Measurements from ENCODE around the gene SLC6A9. TPM values are rescaled to one million over a fixed set of nuclear protein-coding genes. Genes with fewer than 3 reads are reported as not detected.
A peak's percentile ranks its signal among the peaks of the same experiment; 100 is the strongest.

SLC6A9 gene
- total and polyA plus RNA-seq, 2 experiments from 2014 or later = 4.9 to 13.2 TPM

GRCh38 chr1:44067266-44068250, 36.3 kb upstream of the SLC6A9 start:
- no peaks in the 10 kb centered on the region for H3K27me3 ChIP-seq
- no peak overlapping the region for H3K27ac ChIP-seq
- H3K9me3 ChIP-seq (ENCODE audit: low read depth) = no peaks in the 10 kb centered on the region
- no peak overlapping the region for H3K4me3 ChIP-seq
- DNase-seq (ENCODE audit: low read depth in 1 of 2, low spot score in 1 of 2) = no peak
- TF ChIP-seq, protein P1, sequence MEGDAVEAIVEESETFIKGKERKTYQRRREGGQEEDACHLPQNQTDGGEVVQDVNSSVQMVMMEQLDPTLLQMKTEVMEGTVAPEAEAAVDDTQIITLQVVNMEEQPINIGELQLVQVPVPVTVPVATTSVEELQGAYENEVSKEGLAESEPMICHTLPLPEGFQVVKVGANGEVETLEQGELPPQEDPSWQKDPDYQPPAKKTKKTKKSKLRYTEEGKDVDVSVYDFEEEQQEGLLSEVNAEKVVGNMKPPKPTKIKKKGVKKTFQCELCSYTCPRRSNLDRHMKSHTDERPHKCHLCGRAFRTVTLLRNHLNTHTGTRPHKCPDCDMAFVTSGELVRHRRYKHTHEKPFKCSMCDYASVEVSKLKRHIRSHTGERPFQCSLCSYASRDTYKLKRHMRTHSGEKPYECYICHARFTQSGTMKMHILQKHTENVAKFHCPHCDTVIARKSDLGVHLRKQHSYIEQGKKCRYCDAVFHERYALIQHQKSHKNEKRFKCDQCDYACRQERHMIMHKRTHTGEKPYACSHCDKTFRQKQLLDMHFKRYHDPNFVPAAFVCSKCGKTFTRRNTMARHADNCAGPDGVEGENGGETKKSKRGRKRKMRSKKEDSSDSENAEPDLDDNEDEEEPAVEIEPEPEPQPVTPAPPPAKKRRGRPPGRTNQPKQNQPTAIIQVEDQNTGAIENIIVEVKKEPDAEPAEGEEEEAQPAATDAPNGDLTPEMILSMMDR (IDR thresholded peaks at IDR 0.05; ENCODE audit: low read depth, low read length) = no peak
- no peaks in the 10 kb centered on the region for H3K36me3 ChIP-seq
- H3K4me1 ChIP-seq (ENCODE audit: low read depth) = peaks cover 15% of the 10 kb centered on the region

DNA sequence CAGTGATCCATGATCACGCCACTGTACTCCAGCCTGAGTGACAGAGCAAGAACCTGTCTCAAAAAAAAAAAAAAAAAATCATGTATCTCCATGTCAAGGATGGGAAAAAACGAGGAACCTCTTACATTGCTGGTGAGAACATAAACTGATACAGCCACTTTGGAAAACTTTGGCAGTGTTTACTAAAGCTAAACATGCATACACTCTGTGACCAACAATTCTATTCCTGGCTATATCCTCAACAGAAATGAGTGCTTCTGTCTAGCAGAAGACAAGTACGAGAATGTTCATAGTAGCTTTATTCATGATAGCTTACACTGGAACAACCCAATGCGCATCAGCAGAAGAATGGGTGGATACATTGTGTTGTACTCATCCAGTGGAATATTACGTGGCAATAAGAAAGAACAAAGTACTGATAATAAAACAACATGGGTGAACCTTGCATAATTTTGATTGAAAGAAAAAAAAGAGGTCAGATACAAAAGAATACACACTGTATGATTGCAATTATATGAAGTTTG, 31.5 kb upstream of the SLC6A9 start:
- H3K27ac ChIP-seq = peak overlapping the region; percentile 84
- H3K27me3 ChIP-seq = no peaks in the 10 kb centered on the region
- H3K9me3 ChIP-seq (ENCODE audit: low read depth) = no peaks in the 10 kb centered on the region
- H3K4me1 ChIP-seq (ENCODE audit: low read depth) = peaks cover 16% of the 10 kb centered on the region
- TF ChIP-seq, protein P1 (IDR thresholded peaks at IDR 0.05; ENCODE audit: low read depth, low read length) = no peak
- no peaks in the 10 kb centered on the region for H3K36me3 ChIP-seq
- no peak for DNase-seq (ENCODE audit: low read depth in 1 of 2, low spot score in 1 of 2)
- H3K4me3 ChIP-seq = no peak overlapping the region

DNA sequence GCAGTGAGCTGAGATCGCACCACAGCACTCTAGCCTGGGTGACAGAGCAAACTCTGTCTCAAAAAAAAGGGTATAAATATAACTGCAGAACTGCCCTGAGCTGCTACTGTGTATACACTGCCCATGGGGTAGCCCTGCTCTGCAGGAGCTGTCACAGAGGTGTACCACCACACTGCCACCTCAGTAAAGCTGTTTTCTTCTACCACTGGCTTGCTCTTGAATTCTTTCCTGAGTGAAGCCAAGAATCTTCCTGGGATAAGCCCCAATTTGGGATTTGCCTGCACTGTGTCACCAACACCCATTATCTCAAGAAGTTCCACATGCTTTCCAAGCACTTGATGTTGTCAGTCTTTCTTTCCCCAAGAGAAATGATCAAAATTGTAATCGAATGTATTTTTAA, 30.6 kb upstream of the SLC6A9 start:
- TF ChIP-seq, protein P1 (IDR thresholded peaks at IDR 0.05; ENCODE audit: low read depth, low read length) = no peak
- Histone ChIP-seq H3K4me1 (ENCODE audit: low read depth) (peaks cover 16% of the 10 kb centered on the region), H3K36me3 (no peaks in the 10 kb centered on the region), H3K27me3 (no peaks in the 10 kb centered on the region), H3K27ac (peak overlapping the region; percentile 84), H3K4me3 (no peak overlapping the region), H3K9me3 (ENCODE audit: low read depth) (no peaks in the 10 kb centered on the region)
- peak in 1 of 2 donors; percentile 66 for DNase-seq (ENCODE audit: low read depth in 1 of 2, low spot score in 1 of 2)

DNA sequence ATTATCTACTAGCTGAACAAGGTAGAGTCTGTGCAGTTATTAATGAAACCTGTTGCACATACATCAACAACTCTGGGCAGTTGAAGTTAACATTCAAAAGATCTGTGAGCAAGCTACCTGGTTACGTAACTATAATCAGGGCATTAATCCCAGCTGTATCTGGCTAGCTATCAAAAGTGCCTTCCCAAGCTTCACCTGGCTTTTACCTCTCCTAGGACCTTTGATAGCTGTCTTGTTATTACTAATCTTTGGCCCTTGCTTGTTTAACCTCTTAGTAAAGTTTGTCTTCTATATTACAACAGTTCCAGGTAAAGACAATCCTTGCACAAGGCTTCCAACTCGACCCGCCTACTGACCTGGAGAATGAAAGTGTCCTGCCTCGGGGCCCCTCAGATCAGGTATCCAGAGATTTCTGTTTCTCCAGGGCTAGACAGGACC, 29.6 kb upstream of the SLC6A9 start:
- no peaks in the 10 kb centered on the region for H3K27me3 ChIP-seq
- TF ChIP-seq, protein P1 (IDR thresholded peaks at IDR 0.05; ENCODE audit: low read depth, low read length) = no peak
- no peaks in the 10 kb centered on the region for H3K36me3 ChIP-seq
- DNase-seq (ENCODE audit: low read depth in 1 of 2, low spot score in 1 of 2) = no peak
- H3K4me3 ChIP-seq = no peak overlapping the region
- H3K27ac ChIP-seq = peak overlapping the region; percentile 84
- peaks cover 16% of the 10 kb centered on the region for H3K4me1 ChIP-seq (ENCODE audit: low read depth)
- no peaks in the 10 kb centered on the region for H3K9me3 ChIP-seq (ENCODE audit: low read depth)

DNA sequence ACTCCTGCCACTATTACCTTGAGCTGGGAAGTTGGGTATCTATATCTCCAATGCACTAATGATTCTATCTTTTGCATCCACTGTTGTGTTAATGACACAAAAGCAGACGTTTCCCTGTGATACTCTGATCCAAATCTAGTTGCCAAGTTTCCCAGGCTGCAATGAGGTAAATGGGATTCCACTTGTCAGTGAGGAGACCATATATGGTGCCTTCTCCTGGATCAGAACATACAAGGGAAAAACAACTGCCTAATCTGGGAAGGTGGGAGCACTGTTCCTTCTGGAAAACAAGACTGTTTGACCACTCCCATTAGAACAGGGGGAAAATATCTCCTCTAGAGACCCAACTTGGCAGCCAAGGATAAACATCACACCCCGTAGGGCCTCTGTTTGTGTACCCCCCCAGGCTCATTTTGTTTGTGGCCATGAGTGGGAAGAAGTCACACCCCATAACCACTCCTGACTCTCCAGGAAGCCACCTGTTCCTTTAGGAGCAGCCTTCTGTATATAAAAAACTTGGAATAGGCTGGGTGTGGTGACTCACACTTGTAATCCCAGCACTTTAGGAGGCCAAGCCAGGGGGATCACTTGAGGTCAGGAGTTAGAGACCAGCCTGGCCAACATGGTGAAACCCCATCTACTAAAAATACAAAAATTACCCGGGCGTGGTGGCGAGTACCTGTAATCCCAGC, 28.5 kb upstream of the SLC6A9 start:
- Histone ChIP-seq H3K4me1 (ENCODE audit: low read depth) (peaks cover 20% of the 10 kb centered on the region), H3K27ac (no peak overlapping the region), H3K36me3 (no peaks in the 10 kb centered on the region), H3K27me3 (no peaks in the 10 kb centered on the region), H3K9me3 (ENCODE audit: low read depth) (no peaks in the 10 kb centered on the region), H3K4me3 (no peak overlapping the region)
- DNase-seq (ENCODE audit: low read depth in 1 of 2, low spot score in 1 of 2) = no peak
- TF ChIP-seq, protein P1 (IDR thresholded peaks at IDR 0.05; ENCODE audit: low read depth, low read length) = no peak

All from cardiac muscle cell (in vitro differentiated cells and primary cell).